A549 (cell line): ENCODE data around the gene AARSD1. TPM values are rescaled to one million over a fixed set of nuclear protein-coding genes. Genes with fewer than 3 reads are reported as not detected.

Experiments used
- ATAC-seq, 2 experiments: fragments of 200-7000 bp in 1 of 2; fragments of >200 bp in 1 of 2; cut with Nextera tagmentation in 1 of 2; cut with Tn5 transposase in 1 of 2; 3 replicates each; pipeline versions ENCODE4 v1.8.0 to v1.9.1; 2018 to 2020; ENCODE audit warnings: mild to moderate bottlenecking in 1 of 2, moderate library complexity in 1 of 2
- CTCF ChIA-PET: fragments of 300-600 bp; sonication (Branson Sonifier 250); formaldehyde crosslinking; extraction: SDS; loops from one replicate; lab custom pipeline; 2021; ENCODE audit warnings: antibody characterized with exemption, inconsistent platforms; lab: Yijun Ruan, JAX
- POLR2A ChIA-PET: fragments of 350-600 bp; formaldehyde crosslinking; extraction: SDS; loops from one replicate; lab custom pipeline; 2021; ENCODE audit warnings: antibody characterized with exemption, inconsistent platforms; lab: Yijun Ruan, JAX
- DNase-seq, 2 experiments: peaks; one replicate each; pipeline versions ENCODE4 v3.0.0 to v3.0.0-alpha.2; 2011 to 2016; ENCODE audit warnings: low read depth in 1 of 2, low spot score in 1 of 2
- FAIRE-seq: peaks from 2 replicates; lab custom pipeline; 2011; peaks lifted over from hg19 to GRCh38; lab: Jason Lieb, UNC
- H3K27ac ChIP-seq, 2 experiments: fragments of >200 bp; sonication (Bioruptor Twin); formaldehyde crosslinking; 3 replicates each; pipeline ENCODE4 v1.5.1; 2016 to 2017
- H3K4me1 ChIP-seq: fragments of >200 bp; sonication (Bioruptor Twin); formaldehyde crosslinking; 3 replicates; pipeline ENCODE4 v1.6.1; 2016
- H3K4me2 ChIP-seq: fragments of >200 bp; sonication (Bioruptor Twin); formaldehyde crosslinking; 3 replicates; pipeline ENCODE4 v1.6.1; 2016
- H3K4me3 ChIP-seq: fragments of >200 bp; sonication (Bioruptor Twin); formaldehyde crosslinking; 3 replicates; pipeline ENCODE4 v1.5.1; 2016
- H3K9me3 ChIP-seq: fragments of >200 bp; sonication (Bioruptor Twin); formaldehyde crosslinking; 3 replicates; pipeline ENCODE4 v1.6.1; 2016
- ATOH8 ChIP-seq: fragments of 250-450 bp; sonication (Bioruptor Pico); IDR thresholded peaks from 2 replicates; pipeline ENCODE4 v1.5.0; 2020; ENCODE audit warnings: low read depth, mild to moderate bottlenecking, moderate library complexity
- CHD2 ChIP-seq: fragments of 150-350 bp; IDR thresholded peaks from 2 replicates; pipeline ENCODE4 v1.6.1; 2014; ENCODE audit warnings: low read length; ENCODE audit not compliant: partially characterized antibody
- E2F6 ChIP-seq: IDR thresholded peaks from 2 replicates; pipeline ENCODE4 v1.6.1; 2012; ENCODE audit warnings: low read depth, borderline replicate concordance
- FOSB ChIP-seq: fragments of 250-450 bp; sonication (Bioruptor Pico); IDR thresholded peaks from 2 replicates; pipeline ENCODE4 v1.5.0; 2020; ENCODE audit warnings: mild to moderate bottlenecking, moderate library complexity
- GATA3 ChIP-seq: IDR thresholded peaks from 2 replicates; pipeline ENCODE4 v1.6.1; 2012; ENCODE audit warnings: borderline replicate concordance
- HES2 ChIP-seq: fragments of >200 bp; sonication (Bioruptor Twin); formaldehyde crosslinking; IDR thresholded peaks from 2 replicates; pipeline ENCODE4 v1.6.1; 2016
- HEYL ChIP-seq: fragments of 250-450 bp; sonication (Bioruptor Pico); IDR thresholded peaks from 2 replicates; pipeline ENCODE4 v1.8.0; 2021; ENCODE audit warnings: mild to moderate bottlenecking, moderate library complexity
- HOXA7 ChIP-seq: fragments of 250-450 bp; sonication (Bioruptor Pico); IDR thresholded peaks from 2 replicates; pipeline ENCODE4 v1.5.0; 2020; ENCODE audit warnings: mild to moderate bottlenecking, moderate library complexity
- HOXB13 ChIP-seq: fragments of 250-450 bp; sonication (Bioruptor Pico); IDR thresholded peaks from 2 replicates; pipeline ENCODE4 v1.5.0; 2020; ENCODE audit warnings: low read depth, mild to moderate bottlenecking, moderate library complexity
- JUN ChIP-seq, 2 experiments: fragments of >200 bp; sonication (Bioruptor Twin); formaldehyde crosslinking; IDR thresholded peaks; 2 replicates in 1 of 2; 3 replicates in 1 of 2; pipeline ENCODE4 v1.6.1; 2016 to 2017
- MAX ChIP-seq: IDR thresholded peaks from 2 replicates; pipeline ENCODE4 v1.6.1; 2012
- MAZ ChIP-seq: fragments of 150-350 bp; IDR thresholded peaks from 2 replicates; pipeline ENCODE4 v1.6.1; 2014; ENCODE audit warnings: antibody characterized with exemption, low read depth, low read length, borderline replicate concordance
- MYC ChIP-seq: IDR thresholded peaks from 2 replicates; pipeline ENCODE4 v1.6.1; 2012; ENCODE audit warnings: mild to moderate bottlenecking, inconsistent platforms, low read length, improper control_type of control experiment, borderline replicate concordance
- PHF8 ChIP-seq: fragments of 200-600 bp; sonication (generic); IDR thresholded peaks from 2 replicates; pipeline ENCODE4 v1.6.1; 2016; ENCODE audit warnings: low read depth, mild to moderate bottlenecking, antibody characterized with exemption, moderate library complexity, borderline replicate concordance
- POLR2A ChIP-seq: IDR thresholded peaks from 2 replicates; pipeline ENCODE4 v1.6.1; 2012; ENCODE audit warnings: mild to moderate bottlenecking, low read length
- RARB ChIP-seq: fragments of 250-450 bp; sonication (Bioruptor Pico); IDR thresholded peaks from 2 replicates; pipeline ENCODE4 v1.8.0; 2021; ENCODE audit warnings: mild to moderate bottlenecking, moderate library complexity
- WGBS: methylation state at CpG from one replicate; pipeline ENCODE4 v1.1.6; 2017; ENCODE audit errors: missing lambda C conversion rate; 5-methylcytosine and 5-hydroxymethylcytosine counted together
- polyA plus RNA-seq, 4 experiments: library from polyadenylated mRNA; depleted of rRNA in 3 of 4; stranded (reverse); fragments of >200 nt; fragmentation: RNase III in 1 of 4; extraction: RNeasy Plus Mini Kit Qiagen cat#74134 plus additional on column Dnase treatment in 1 of 4; gene quantifications; 2 replicates in 3 of 4; 3 replicates in 1 of 4; pipeline ENCODE4 v1.2.3, GENCODE V29; 2011 to 2017
- TF ChIP-seq, protein P1 (sequence below): fragments of 200-600 bp; sonication (generic); IDR thresholded peaks from 2 replicates; pipeline ENCODE4 v1.6.1; 2016; ENCODE audit warnings: antibody characterized with exemption, mild to moderate bottlenecking, moderate library complexity
- TF ChIP-seq, protein P2 (sequence below): fragments of 150-350 bp; IDR thresholded peaks from 2 replicates; pipeline ENCODE4 v1.6.1; 2014; ENCODE audit warnings: low read depth, mild to moderate bottlenecking, low read length
- TF ChIP-seq, protein P3 (sequence below): fragments of 250-450 bp; sonication (Bioruptor Pico); IDR thresholded peaks from 2 replicates; pipeline ENCODE4 v1.5.0; 2021; ENCODE audit warnings: mild to moderate bottlenecking, moderate library complexity, borderline replicate concordance

The AARSD1 gene
- polyA plus RNA-seq, 2 of the 4 experiments (the other 2 are of a cell fraction): 66.6 to 70.7 TPM

DNA sequence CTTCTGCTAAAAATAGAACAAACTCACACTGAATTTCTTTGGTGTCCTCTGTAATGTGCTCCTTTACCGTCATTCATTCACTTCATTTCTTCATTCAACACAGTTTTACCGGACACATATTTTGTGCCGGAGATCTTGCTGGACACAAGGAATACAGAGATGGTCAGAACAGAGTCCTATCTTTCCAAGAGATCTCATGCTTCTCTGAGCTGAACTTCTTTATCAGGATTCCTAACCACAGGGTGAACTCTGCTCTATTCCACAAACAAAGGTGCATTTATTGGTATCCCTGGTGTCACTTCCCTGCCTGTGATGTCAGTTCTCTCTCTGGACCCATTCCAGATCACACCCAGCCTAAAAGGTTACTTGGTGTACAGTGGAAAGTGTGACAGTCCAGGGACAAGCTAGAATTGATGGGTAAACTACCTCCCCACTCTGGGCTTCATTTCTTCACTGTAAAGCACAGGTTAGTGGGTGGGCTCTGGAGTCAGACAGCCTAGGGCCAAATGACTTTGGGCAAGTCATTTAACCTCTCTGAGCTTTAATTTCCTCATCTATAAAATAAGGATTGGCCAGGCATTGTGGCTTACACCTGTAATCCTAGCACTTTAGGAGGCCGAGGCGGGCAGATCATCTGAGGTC is 46.5 kb upstream of the AARSD1 start:
- no peak for FAIRE-seq
- ATAC-seq: no peak
- DNase-seq: peak in 1 of 2 experiments; percentile 64
- peaks cover 16% of the 10 kb centered on the region; the same call in 2 of the 3 replicates for H3K4me1 ChIP-seq
- TF ChIP-seq FOSB (CRISPR knock-in tag) (no peak), HOXB13 (CRISPR knock-in tag) (no peak), E2F6 (no peak), MYC (no peak), CHD2 (no peak), GATA3 (no peak), HOXA7 (no peak), PHF8 (no peak), MAX (no peak), POLR2A (no peak), RARB (no peak), ATOH8 (CRISPR knock-in tag) (no peak), MAZ (no peak), JUN (IDR thresholded peaks at IDR 0.05) (no peak), HES2 (no peak), HEYL (CRISPR knock-in tag) (no peak)
- TF ChIP-seq, protein P1, sequence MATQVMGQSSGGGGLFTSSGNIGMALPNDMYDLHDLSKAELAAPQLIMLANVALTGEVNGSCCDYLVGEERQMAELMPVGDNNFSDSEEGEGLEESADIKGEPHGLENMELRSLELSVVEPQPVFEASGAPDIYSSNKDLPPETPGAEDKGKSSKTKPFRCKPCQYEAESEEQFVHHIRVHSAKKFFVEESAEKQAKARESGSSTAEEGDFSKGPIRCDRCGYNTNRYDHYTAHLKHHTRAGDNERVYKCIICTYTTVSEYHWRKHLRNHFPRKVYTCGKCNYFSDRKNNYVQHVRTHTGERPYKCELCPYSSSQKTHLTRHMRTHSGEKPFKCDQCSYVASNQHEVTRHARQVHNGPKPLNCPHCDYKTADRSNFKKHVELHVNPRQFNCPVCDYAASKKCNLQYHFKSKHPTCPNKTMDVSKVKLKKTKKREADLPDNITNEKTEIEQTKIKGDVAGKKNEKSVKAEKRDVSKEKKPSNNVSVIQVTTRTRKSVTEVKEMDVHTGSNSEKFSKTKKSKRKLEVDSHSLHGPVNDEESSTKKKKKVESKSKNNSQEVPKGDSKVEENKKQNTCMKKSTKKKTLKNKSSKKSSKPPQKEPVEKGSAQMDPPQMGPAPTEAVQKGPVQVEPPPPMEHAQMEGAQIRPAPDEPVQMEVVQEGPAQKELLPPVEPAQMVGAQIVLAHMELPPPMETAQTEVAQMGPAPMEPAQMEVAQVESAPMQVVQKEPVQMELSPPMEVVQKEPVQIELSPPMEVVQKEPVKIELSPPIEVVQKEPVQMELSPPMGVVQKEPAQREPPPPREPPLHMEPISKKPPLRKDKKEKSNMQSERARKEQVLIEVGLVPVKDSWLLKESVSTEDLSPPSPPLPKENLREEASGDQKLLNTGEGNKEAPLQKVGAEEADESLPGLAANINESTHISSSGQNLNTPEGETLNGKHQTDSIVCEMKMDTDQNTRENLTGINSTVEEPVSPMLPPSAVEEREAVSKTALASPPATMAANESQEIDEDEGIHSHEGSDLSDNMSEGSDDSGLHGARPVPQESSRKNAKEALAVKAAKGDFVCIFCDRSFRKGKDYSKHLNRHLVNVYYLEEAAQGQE: no peak
- TF ChIP-seq, protein P2, sequence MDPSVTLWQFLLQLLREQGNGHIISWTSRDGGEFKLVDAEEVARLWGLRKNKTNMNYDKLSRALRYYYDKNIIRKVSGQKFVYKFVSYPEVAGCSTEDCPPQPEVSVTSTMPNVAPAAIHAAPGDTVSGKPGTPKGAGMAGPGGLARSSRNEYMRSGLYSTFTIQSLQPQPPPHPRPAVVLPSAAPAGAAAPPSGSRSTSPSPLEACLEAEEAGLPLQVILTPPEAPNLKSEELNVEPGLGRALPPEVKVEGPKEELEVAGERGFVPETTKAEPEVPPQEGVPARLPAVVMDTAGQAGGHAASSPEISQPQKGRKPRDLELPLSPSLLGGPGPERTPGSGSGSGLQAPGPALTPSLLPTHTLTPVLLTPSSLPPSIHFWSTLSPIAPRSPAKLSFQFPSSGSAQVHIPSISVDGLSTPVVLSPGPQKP: no peak
- TF ChIP-seq, protein P3, sequence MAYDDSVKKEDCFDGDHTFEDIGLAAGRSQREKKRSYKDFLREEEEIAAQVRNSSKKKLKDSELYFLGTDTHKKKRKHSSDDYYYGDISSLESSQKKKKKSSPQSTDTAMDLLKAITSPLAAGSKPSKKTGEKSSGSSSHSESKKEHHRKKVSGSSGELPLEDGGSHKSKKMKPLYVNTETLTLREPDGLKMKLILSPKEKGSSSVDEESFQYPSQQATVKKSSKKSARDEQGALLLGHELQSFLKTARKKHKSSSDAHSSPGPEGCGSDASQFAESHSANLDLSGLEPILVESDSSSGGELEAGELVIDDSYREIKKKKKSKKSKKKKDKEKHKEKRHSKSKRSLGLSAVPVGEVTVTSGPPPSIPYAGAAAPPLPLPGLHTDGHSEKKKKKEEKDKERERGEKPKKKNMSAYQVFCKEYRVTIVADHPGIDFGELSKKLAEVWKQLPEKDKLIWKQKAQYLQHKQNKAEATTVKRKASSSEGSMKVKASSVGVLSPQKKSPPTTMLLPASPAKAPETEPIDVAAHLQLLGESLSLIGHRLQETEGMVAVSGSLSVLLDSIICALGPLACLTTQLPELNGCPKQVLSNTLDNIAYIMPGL (CRISPR knock-in tag): no peak
- H3K4me3 ChIP-seq: no peak overlapping the region
- no peak overlapping the region; a peak in 1 of 6 replicates for H3K27ac ChIP-seq
- H3K9me3 ChIP-seq: no peaks in the 10 kb centered on the region
- 76% methylated on average over 5 of the region's 5 CpGs for WGBS
- POLR2A ChIA-PET: interaction anchor here (5.7 kb wide), 1 partner anchor 12 kb away, joined by 38 read pairs; the partner anchor contains the start of gene RPL27
- CTCF ChIA-PET: interaction anchor here (0.6 to 3.4 kb wide), 6 partner anchors 8 to 82 kb away, joined by 3 to 20 read pairs (median 3); partner anchors contain the start of genes RND2 and RPL27
- H3K4me2 ChIP-seq: peak overlapping the region; percentile 22
